CD14-positive monocyte (primary cell): ENCODE results near the gene DRC3. TPM values are rescaled to one million over a fixed set of nuclear protein-coding genes. Genes with fewer than 3 reads are reported as not detected.

Experiments
- DNase-seq, 3 donors: peaks; one replicate each; pipeline ENCODE4 v3.0.0-alpha.2; 2011 to 2022
- H2AFZ ChIP-seq: 2 replicates; pipeline ENCODE4 v1.6.0; 2012; ENCODE audit warnings: mild to moderate bottlenecking, low read depth, low read length, inconsistent platforms; ENCODE audit not compliant: insufficient read depth, poor library complexity, severe bottlenecking
- H3K27ac ChIP-seq, 2 donors: 1 replicate in 1 of 2; 2 replicates in 1 of 2; pipeline ENCODE4 v1.5.1; 2012 to 2013; ENCODE audit warnings: low read length in 2 of 2, control low read depth in 1 of 2, inconsistent platforms in 1 of 2, low read depth in 1 of 2, mild to moderate bottlenecking in 1 of 2
- H3K27me3 ChIP-seq, 2 donors: one replicate each; pipeline versions ENCODE4 v1.6.0 to v1.6.1; 2011 to 2013; ENCODE audit warnings: low read length in 2 of 2; ENCODE audit not compliant: control insufficient read depth in 2 of 2, insufficient read depth in 2 of 2
- H3K36me3 ChIP-seq, 2 donors: replicated peaks in 1 of 2; 1 replicate in 1 of 2; 2 replicates in 1 of 2; pipeline versions ENCODE4 v1.5.1 to v1.6.1; 2012 to 2013; ENCODE audit warnings: low read length in 2 of 2, control low read depth in 1 of 2, inconsistent platforms in 1 of 2, mild to moderate bottlenecking in 1 of 2; ENCODE audit not compliant: insufficient read depth in 2 of 2, control insufficient read depth in 1 of 2
- H3K4me1 ChIP-seq, 2 donors: 1 replicate in 1 of 2; 2 replicates in 1 of 2; pipeline versions ENCODE4 v1.5.1 to v1.6.1; 2012 to 2013; ENCODE audit warnings: low read length in 2 of 2, control low read depth in 1 of 2, inconsistent platforms in 1 of 2, mild to moderate bottlenecking in 1 of 2, moderate library complexity in 1 of 2; ENCODE audit not compliant: insufficient read depth in 2 of 2, control insufficient read depth in 1 of 2
- H3K4me2 ChIP-seq: replicated peaks from 2 replicates; pipeline ENCODE3; 2012; ENCODE audit warnings: low read length, moderate library complexity, mild to moderate bottlenecking; ENCODE audit not compliant: poor library complexity, severe bottlenecking; ENCODE audit errors: extremely low read depth
- H3K4me3 ChIP-seq, 3 experiments: fragments of 200-600 bp in 1 of 3; sonication (generic) in 1 of 3; replicated peaks in 1 of 3; 1 replicate in 2 of 3; 2 replicates in 1 of 3; pipeline ENCODE4 v1.5.1; 2011 to 2013; ENCODE audit warnings: low read length in 3 of 3, mild to moderate bottlenecking in 3 of 3, control low read depth in 2 of 3, low read depth in 2 of 3, inconsistent platforms in 1 of 3, moderate library complexity in 1 of 3
- H3K79me2 ChIP-seq: 2 replicates; pipeline ENCODE4 v1.6.0; 2012; ENCODE audit warnings: mild to moderate bottlenecking, control low read depth, inconsistent platforms, low read length, moderate library complexity; ENCODE audit not compliant: insufficient read depth
- H3K9ac ChIP-seq: 2 replicates; pipeline ENCODE4 v1.6.0; 2017; ENCODE audit warnings: low read length, mild to moderate bottlenecking; ENCODE audit not compliant: insufficient read depth, poor library complexity, severe bottlenecking
- H3K9me3 ChIP-seq, 2 donors: replicated peaks in 1 of 2; 1 replicate in 1 of 2; 2 replicates in 1 of 2; pipeline versions ENCODE4 v1.5.1 to v1.6.1; 2012 to 2013; ENCODE audit warnings: low read length in 2 of 2, control low read depth in 1 of 2; ENCODE audit not compliant: control insufficient read depth in 1 of 2, insufficient read depth in 1 of 2
- H4K20me1 ChIP-seq: 2 replicates; pipeline ENCODE4 v1.6.0; 2012; ENCODE audit warnings: mild to moderate bottlenecking, low read length, control low read depth, moderate library complexity; ENCODE audit not compliant: insufficient read depth
- H3K27ac Mint-ChIP-seq, 7 donors: one replicate each; pipeline ENCODE4 v1.8.0; 2020; ENCODE audit warnings: mild to moderate bottlenecking in 7 of 7, mixed read lengths in 7 of 7, moderate library complexity in 6 of 7, inconsistent platforms in 2 of 7
- H3K27me3 Mint-ChIP-seq, 3 donors: one replicate each; pipeline ENCODE4 v1.8.0; 2021 to 2022; ENCODE audit warnings: low read depth in 3 of 3, mild to moderate bottlenecking in 3 of 3, mixed read lengths in 3 of 3, moderate library complexity in 3 of 3, inconsistent platforms in 1 of 3
- H3K36me3 Mint-ChIP-seq, 2 donors: one replicate each; pipeline ENCODE4 v1.8.0; 2020; ENCODE audit warnings: mixed read lengths in 2 of 2, inconsistent platforms in 1 of 2, mild to moderate bottlenecking in 1 of 2
- H3K4me1 Mint-ChIP-seq: one replicate; pipeline ENCODE4 v1.8.0; 2020; ENCODE audit warnings: mild to moderate bottlenecking, mixed read lengths
- H3K4me3 Mint-ChIP-seq, 2 donors: one replicate each; pipeline ENCODE4 v1.8.0; 2020; ENCODE audit warnings: mild to moderate bottlenecking in 2 of 2, mixed read lengths in 2 of 2, moderate library complexity in 1 of 2
- H3K9me3 Mint-ChIP-seq, 7 donors: one replicate each; pipeline ENCODE4 v1.8.0; 2020 to 2022; ENCODE audit warnings: mixed read lengths in 7 of 7, mild to moderate bottlenecking in 6 of 7, moderate library complexity in 6 of 7, inconsistent platforms in 2 of 7
- CTCF ChIP-seq: fragments of 200-600 bp; IDR thresholded peaks from one replicate; pipeline ENCODE4 v1.8.0; 2022; ENCODE audit warnings: antibody characterized with exemption, mild to moderate bottlenecking
- WGBS: methylation state at CpG from one replicate; pipeline ENCODE4 v1.1.5; 2013; ENCODE audit warnings: missing lambda C conversion rate; ENCODE audit not compliant: insufficient coverage; 5-methylcytosine and 5-hydroxymethylcytosine counted together
- intact Hi-C, 2 donors: fragments of 100-400 bp; cut with micrococcal nuclease; formaldehyde crosslinking; loops; one replicate each; pipeline versions ENCODE4 v1.15.0 to v1.15.1; 2023
- polyA plus RNA-seq, 3 donors: library from polyadenylated mRNA; depleted of rRNA in 1 of 3; unstranded in 2 of 3; stranded (reverse) in 1 of 3; fragments of 300-500 nt in 2 of 3; fragments of >200 nt in 1 of 3; fragmentation: Illumina TruSeq in 2 of 3; gene quantifications; 1 replicate in 2 of 3; 2 replicates in 1 of 3; pipeline ENCODE4 v1.2.3, GENCODE V29; 2012 to 2021

The DRC3 gene
- polyA plus RNA-seq, 3 donors: 0.23 to 0.58 (median 0.39) TPM

GRCh38 chr17:18000030-18000408, 27.4 kb downstream of the DRC3 start:
- Mint-ChIP-seq H3K9me3 (no peaks in the 10 kb centered on the region), H3K27ac (no peak overlapping the region), H3K27me3 (peaks cover 0 to 2% (median 0%) of the 10 kb centered on the region in 3 donors), H3K4me3 (no peak overlapping the region), H3K36me3 (peaks cover 0 to 2% of the 10 kb centered on the region in 2 donors), H3K4me1 (no peaks in the 10 kb centered on the region)
- H3K4me1 ChIP-seq: no peaks in the 10 kb centered on the region
- no peak for TF ChIP-seq CTCF
- no peaks in the 10 kb centered on the region for H3K36me3 ChIP-seq
- no peaks in the 10 kb centered on the region for H3K27me3 ChIP-seq
- H3K4me3 ChIP-seq: no peak overlapping the region
- H3K9ac ChIP-seq: no peak overlapping the region
- no peaks in the 10 kb centered on the region for H4K20me1 ChIP-seq
- H3K4me2 ChIP-seq: no peak overlapping the region
- no peak for DNase-seq
- no peak overlapping the region for H2AFZ ChIP-seq
- H3K9me3 ChIP-seq: no peaks in the 10 kb centered on the region
- H3K27ac ChIP-seq: no peak overlapping the region
- no peaks in the 10 kb centered on the region for H3K79me2 ChIP-seq
- 95% methylated on average over 8 of the region's 8 CpGs for whole genome bisulfite sequencing
- intact Hi-C loops: no loop called here

GRCh38 chr17:18002171-18002570, 29.5 kb downstream of the DRC3 start:
- no peaks in the 10 kb centered on the region for H3K4me1 Mint-ChIP-seq
- Histone ChIP-seq H3K9ac (no peak overlapping the region), H3K27ac (no peak overlapping the region), H4K20me1 (no peaks in the 10 kb centered on the region), H3K4me1 (no peaks in the 10 kb centered on the region), H3K36me3 (peaks cover 8 to 18% of the 10 kb centered on the region in 2 donors), H3K4me2 (no peak overlapping the region), H3K9me3 (no peaks in the 10 kb centered on the region), H3K4me3 (no peak overlapping the region), H3K79me2 (no peaks in the 10 kb centered on the region), H3K27me3 (no peaks in the 10 kb centered on the region), H2AFZ (no peak overlapping the region)
- H3K4me3 Mint-ChIP-seq: no peak overlapping the region
- WGBS: no CpG with 5 or more reads among the region's 2 CpGs
- intact Hi-C loops: no loop called here
- DNase-seq: no peak
- H3K27me3 Mint-ChIP-seq: peaks cover 0 to 2% (median 0%) of the 10 kb centered on the region in 3 donors
- no peak for TF ChIP-seq CTCF
- H3K36me3 Mint-ChIP-seq: peaks cover 14 to 15% of the 10 kb centered on the region in 2 donors
- peak overlapping the region in 1 of 7 donors; percentile 68 for H3K27ac Mint-ChIP-seq
- H3K9me3 Mint-ChIP-seq: no peaks in the 10 kb centered on the region
